Measurements from ENCODE around the gene OR2G6.
"Not testable (repeated sequence)": the region's sequence is repeated elsewhere in the genome, so short reads cannot be mapped to it uniquely, and the experiment has no call there.

DNA sequence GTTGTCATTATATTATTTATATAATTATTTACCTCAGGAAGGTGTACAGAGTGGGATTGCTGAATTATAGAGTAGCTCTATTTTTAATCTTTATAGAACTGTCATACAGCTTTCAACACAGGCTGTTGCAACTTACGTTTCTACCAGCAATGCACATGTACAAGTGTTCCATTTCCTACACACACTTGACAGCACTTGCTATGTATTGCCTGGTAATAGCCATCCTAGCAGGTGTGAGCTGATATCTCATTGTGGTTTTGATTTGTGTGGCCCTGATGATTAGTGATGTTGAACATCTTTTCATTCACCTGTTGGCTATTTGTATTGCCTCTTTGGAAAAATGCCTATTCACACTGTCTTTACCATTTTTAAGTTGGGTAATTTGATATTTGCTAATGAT lies 32.2 kb upstream of the OR2G6 start:
- TF ChIP-seq, protein P1, sequence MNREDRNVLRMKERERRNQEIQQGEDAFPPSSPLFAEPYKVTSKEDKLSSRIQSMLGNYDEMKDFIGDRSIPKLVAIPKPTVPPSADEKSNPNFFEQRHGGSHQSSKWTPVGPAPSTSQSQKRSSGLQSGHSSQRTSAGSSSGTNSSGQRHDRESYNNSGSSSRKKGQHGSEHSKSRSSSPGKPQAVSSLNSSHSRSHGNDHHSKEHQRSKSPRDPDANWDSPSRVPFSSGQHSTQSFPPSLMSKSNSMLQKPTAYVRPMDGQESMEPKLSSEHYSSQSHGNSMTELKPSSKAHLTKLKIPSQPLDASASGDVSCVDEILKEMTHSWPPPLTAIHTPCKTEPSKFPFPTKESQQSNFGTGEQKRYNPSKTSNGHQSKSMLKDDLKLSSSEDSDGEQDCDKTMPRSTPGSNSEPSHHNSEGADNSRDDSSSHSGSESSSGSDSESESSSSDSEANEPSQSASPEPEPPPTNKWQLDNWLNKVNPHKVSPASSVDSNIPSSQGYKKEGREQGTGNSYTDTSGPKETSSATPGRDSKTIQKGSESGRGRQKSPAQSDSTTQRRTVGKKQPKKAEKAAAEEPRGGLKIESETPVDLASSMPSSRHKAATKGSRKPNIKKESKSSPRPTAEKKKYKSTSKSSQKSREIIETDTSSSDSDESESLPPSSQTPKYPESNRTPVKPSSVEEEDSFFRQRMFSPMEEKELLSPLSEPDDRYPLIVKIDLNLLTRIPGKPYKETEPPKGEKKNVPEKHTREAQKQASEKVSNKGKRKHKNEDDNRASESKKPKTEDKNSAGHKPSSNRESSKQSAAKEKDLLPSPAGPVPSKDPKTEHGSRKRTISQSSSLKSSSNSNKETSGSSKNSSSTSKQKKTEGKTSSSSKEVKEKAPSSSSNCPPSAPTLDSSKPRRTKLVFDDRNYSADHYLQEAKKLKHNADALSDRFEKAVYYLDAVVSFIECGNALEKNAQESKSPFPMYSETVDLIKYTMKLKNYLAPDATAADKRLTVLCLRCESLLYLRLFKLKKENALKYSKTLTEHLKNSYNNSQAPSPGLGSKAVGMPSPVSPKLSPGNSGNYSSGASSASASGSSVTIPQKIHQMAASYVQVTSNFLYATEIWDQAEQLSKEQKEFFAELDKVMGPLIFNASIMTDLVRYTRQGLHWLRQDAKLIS (CRISPR knock-in tag; IDR thresholded peaks at IDR 0.05): not testable (repeated sequence)
- TF ChIP-seq, protein P2, sequence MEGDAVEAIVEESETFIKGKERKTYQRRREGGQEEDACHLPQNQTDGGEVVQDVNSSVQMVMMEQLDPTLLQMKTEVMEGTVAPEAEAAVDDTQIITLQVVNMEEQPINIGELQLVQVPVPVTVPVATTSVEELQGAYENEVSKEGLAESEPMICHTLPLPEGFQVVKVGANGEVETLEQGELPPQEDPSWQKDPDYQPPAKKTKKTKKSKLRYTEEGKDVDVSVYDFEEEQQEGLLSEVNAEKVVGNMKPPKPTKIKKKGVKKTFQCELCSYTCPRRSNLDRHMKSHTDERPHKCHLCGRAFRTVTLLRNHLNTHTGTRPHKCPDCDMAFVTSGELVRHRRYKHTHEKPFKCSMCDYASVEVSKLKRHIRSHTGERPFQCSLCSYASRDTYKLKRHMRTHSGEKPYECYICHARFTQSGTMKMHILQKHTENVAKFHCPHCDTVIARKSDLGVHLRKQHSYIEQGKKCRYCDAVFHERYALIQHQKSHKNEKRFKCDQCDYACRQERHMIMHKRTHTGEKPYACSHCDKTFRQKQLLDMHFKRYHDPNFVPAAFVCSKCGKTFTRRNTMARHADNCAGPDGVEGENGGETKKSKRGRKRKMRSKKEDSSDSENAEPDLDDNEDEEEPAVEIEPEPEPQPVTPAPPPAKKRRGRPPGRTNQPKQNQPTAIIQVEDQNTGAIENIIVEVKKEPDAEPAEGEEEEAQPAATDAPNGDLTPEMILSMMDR (CRISPR knock-in tag; IDR thresholded peaks at IDR 0.05): not testable (repeated sequence)
- not testable (repeated sequence) for TF ChIP-seq ZFX (CRISPR knock-in tag; IDR thresholded peaks at IDR 0.05; ENCODE audit: low read depth)
